Measurements from ENCODE around the gene CCDC117.

GRCh38 chr22:28761449-28761755 is 11.1 kb upstream of the CCDC117 start:
- TF ChIP-seq CTCF (conservative IDR thresholded peaks at IDR 0.05; ENCODE audit: low read depth, low read length) (no peak), EZH2 (IDR thresholded peaks at IDR 0.05; ENCODE audit: low read length, unreplicated experiment) (no peak)

Data from PC-3 (cell line).